ENCODE results near the gene PIP4K2A.
"Not testable (repeated sequence)": the region's sequence is repeated elsewhere in the genome, so short reads cannot be mapped to it uniquely, and the experiment has no call there.

Gene PIP4K2A

DNA sequence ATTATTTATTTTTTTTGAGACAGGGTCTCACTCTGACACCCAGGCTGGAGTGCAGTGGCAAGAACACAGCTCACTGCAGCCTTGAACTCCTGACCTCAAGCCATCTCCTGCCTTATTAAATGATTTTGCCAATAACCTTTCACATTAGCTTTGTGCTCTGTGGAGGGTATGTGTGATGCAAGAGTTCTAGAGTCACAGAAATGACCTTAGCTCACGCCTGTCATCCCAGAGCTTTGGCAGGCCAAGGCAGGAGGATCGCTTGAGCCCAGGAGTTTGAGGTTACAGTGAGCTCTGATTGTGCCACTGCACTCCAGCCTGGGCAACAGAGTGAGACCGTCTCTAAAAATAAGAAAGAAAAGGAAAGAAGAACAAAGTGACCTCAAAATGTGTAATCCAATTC, 4.3 kb upstream of the PIP4K2A start:
- not testable (repeated sequence) for DNase-seq

DNA sequence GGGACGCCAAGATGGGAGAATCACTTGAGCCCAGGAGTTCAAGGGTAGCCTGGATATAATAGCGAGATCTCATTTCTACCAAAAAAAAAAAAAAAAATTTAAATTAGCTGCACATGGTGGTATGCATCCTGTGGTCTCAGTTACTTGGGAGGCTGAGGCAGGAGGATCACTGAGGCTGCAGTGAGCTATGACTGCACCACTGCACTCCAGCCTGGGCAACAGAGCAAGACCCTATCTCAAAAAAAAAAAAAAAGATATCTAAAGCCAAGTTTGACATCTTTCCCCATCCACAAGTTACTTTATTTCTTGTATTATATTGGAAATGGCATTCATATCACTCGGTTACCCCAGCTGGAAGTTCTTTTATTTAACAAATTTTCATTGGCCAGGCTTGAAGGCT, 3.4 kb upstream of the PIP4K2A start:
- DNase-seq = no peak

DNA sequence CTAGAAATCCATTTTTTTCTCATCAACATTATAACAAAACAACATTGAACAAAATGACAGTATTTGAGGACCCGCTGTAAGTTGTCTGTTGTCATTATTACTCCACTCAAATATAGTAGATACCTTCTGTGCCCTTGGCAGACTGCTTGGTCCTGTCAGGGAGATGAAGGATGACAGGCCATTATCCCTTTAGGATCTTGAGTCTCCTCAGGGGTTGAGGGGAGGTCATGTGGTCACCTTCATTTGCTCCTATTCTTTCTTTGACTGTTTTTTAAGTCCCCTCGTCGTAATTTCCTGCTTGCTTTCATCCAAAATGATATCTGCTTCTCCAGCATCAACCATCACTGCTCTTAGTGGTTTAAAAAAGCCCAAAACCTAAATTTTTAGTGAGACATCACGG, 2.6 kb upstream of the PIP4K2A start:
- DNase-seq = no peak

DNA sequence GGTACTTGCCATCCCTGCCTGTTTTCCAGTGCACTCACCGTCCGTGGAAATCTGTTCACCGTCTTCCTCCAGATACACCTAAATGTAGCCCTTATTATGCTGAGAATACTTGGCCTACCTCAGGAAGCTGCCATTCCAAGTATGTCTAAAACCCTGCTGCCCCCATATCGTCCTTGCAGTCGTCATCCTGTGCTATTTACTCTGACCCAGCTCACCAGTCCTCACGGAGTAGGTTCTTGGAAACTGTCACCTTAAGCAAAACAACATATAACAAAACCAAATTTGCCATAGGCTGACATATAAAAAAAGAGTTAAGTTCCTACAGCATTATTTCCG, 880 bp upstream of the PIP4K2A start:
- no peak for DNase-seq

DNA sequence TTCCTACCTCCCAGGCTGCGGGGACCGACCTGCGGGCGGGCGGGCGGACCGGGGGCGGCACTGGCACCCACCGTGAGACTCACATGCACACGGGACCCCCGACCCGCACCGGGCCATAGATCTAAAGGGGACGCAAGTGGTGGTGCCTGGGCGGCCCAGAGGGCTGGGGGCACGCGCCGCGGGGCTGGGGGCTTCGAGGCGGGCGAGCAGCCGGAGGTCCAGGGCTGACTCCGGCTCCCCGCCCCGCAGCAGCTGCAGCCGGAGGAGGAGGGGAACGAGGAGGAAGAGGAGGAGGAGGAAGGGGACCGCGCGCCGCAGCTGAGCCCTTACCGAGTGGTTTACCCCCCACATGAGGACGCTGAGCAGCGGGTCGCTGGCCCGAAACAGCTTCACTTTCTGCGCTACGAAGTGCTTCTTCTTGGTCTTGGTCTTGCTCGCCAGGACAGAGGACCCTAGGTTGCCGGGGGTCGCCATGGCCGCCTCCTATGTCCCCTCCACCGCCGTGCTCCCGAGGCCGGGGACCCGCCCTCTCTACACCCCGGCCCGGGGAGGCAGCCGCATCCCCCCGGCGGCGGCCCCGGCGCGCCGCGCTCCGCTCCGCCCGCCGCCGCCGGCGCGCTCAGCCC, 412 bp downstream of the PIP4K2A start:
- DNase-seq = peak; percentile 31

DNA sequence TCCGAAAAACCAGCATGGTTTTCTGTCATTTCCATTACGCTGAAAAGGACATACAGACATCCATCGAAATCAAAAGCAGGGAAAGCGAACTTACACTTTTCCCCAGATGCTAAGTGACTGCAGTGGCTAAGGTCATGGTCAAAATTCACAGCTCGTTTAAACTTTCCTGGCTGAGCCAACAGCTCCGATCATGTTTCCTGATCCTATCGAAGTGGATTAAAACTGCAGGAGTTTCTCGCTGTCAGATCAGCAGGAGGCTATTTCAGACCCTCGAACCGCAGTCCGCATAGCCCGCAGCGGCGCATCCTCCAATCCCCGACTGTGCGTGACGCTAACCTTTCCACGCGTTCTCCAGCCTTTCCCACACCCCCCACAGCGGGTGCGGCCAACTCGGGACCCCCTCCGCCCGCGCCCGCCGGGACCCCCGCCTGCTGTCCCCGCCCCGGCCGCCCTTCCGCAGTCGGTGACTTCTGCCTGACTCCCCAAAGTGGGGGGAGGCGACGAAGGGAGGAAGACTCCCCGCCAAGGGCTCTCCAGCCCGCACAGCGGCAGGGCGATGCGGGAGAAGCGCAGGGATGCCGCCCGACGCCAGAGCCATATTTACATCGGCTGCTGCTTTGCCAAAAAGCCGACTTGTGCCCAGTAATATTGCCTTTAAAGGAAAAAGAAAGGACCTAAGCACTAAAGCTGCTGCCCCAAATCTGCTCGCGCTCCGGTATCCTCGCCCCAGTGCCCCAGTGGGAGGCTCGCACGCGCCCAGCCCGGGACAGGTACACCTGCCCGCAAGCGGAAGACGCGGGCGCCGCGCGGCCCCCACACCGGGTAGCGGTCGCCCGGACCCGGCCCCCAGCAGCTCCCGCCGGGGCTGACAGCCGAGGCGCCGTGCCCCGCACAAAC, 1.2 kb downstream of the PIP4K2A start:
- DNase-seq = peak; percentile 29

DNA sequence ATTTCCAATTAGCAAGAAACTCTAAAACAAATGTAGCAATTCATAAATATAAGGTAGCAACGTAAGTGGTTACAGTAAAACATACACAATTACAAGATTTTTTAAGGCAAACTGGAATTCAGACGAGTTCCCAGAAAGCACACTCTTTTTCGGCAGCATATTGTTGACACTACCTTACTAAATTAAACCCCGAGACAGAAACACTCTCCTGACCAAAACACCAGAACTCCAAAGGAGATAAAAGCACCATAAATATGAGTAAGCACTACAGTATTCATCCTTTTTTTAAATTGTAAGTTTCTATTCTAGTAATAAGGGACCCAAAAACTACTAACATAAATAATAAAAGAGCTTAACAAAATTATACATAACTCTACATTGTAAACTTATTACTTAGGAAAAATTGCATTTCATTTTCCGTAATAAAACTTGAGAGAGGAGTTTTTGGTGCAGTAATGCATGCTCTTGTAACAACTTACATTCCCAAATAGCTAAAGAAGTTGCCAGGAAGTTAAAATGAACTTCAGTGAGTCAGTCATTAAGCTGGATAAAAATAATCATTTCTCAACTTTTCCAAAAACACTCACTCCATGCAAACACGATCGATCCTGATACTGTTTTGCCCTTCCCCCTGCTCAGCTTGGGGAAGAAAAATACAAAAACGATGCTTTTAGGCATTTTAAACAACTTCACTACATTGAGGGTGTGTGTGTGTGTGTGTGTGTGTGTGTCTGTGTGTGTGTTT, 2.0 kb downstream of the PIP4K2A start:
- no peak for DNase-seq

DNA sequence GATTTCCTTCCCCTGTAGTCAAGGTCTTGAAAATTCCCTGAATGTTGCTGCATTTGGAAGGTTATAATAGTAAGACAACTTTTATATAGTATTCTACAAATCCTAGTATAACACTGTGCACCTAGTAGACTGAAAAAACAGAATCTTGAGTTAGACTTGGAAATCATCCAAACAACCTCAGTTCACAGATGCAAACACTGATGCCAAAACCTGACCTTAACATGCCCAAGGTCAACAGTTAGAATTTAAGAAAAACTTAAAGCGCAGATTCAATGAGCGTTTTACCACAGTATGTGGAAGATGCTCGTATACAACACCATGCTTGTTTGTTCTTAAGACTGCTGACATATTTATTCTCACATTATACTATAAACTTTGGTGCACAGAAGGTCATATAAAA, 3.0 kb downstream of the PIP4K2A start:
- DNase-seq = no peak

- no peak for DNase-seq
These were observed 4.1 kb downstream of the PIP4K2A start for GRCh38 chr10:22710139-22710745.

GRCh38 chr10:22708772-22709171, 5.6 kb downstream of the PIP4K2A start:
- DNase-seq = no peak

DNA sequence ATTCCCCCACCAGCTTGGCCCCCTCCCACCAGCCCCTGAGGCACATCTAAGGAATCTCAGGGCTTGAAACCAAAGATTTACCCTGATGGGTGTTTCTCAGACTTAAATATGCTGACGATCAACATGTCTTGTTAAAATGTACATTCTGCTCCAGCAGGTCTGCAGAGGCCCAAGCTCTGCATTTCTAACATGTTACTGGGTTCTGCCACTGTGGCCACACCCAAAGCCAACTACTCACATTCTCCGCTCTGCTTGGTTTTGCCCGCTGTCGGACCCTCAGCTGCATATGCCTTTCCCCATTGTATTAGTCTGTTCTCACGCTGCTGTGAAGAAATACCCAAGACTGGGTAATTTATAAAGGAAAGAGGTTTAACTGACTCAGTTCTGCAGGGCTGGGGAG, 8.9 kb downstream of the PIP4K2A start:
- no peak for DNase-seq

DNA sequence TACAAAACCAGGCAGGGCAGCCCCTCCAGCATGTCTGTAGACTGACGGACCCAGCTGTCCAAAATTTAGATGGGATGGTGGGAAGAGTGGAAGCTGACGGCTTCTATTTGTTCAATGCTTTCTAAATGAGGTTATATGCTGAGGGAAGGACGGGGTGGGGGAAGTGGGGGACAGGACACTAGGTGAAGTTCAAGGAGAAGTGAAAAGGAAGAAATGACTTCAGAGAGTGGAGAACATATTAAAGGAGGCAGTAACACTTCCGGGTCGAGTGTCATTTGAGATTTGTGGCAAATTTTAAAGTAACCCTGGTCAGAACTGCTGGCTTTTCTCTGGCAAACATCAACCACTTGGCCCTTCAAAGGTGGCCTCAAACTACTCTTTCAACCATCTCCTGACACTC, 9.4 kb downstream of the PIP4K2A start:
- no peak for DNase-seq

DNA sequence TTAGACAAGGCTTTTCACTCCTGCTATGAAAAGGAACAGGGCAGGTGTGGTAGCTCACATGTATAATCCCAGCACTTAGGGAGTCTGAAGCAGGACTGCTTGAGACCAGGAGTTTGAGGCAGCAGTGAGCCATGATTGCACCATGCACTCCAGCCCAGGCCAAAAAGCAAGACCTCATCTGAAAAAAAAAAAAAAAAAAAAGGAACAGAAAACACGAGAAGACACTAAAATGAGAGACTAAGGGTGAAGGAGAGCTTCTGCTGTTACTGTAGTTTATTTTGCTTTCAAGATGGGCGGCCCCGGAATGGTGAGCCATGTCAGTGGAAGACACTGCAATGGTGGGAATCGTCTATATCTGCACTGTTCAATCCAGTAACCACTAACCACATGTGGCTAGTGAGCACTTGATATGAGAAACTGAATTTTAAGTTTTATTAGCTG, 9.9 kb downstream of the PIP4K2A start:
- no peak for DNase-seq

GRCh38 chr10:22702348-22702747, 12.0 kb downstream of the PIP4K2A start:
- DNase-seq = no peak

GRCh38 chr10:22701132-22701826, 13.1 kb downstream of the PIP4K2A start:
- DNase-seq = no peak

DNA sequence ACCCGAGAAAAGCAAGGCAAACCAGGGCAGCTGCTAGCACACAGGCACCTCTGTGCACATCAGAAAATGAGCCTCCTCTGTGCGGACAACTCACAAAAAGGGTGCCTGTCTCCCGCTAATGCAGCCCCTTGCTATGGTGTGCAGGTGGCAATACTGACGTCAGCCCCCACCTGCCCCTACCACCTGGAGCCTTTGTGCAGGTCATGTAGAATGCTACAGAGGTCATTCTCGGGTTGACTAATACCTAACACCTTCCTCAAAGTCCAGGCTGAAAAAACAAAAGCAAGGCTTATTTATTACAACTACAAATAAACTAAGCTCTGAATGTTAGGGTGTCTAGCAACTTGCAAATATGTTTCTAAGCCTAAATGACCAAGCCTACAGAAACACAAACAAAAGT, 13.9 kb downstream of the PIP4K2A start:
- no peak for DNase-seq

DNA sequence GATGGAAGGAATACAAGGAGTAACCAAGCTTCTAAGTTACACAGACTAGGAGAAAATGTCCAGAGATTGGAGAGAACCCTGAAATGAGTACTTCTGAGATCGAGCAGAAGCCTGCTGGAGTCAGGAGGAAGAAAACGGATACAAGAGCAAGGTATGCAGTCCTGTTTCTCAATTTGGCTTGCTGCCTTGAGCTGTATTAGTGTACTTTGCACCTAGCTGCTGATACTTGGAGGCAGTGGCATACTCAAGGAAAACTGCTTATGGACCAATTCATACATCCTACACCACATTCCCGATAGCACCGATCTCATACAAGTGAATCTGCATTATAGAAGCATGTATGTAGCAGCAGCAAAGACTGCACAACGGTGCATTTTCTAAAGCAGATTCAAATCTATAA, 14.4 kb downstream of the PIP4K2A start:
- DNase-seq = no peak

DNA sequence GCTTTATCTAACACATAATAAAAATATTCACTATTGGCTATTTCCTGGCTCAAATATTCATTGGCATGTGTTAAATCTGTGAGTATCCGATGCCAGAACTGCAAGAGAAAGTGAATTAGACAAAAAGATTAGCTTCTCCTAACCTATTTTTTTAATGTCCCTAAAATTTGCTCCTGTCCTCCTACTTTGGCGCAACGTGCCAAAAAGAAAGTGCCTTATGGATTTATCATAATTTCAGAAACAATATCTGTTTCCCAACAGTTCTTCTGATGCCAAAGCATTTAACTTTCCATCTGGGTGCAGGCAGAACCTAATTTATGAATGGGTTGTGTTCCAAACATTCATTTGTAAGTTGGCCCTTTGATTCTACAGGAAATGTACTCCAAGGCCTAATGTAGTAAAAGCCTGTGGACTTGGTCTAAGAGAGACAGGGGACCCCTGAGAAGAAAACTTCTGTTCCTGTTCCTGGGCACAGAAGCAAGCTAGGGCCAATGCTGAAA, 15.4 kb downstream of the PIP4K2A start:
- DNase-seq = no peak

- no peak for DNase-seq
These were observed 16.6 kb downstream of the PIP4K2A start for GRCh38 chr10:22697800-22698199.

GRCh38 chr10:22697101-22697500, 17.3 kb downstream of the PIP4K2A start:
- DNase-seq = no peak

DNA sequence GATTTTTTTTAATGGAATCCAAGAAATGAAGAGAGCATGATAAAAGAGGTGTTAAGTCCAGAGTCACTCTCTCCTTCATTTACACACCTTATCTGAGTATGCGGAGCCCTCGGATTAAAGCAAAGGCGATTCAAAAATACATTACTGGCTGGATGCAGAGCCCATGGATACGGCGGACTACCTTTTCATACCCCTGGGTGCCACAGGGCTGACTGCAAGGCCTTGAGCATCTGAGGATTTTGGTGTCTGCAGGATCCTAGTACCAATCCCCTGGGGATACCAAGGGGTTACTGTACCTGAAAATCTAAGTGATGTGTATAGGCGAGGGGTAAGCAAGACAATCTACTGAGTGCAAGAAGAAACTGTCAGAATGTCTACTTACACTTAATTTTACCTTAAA, 20.5 kb downstream of the PIP4K2A start:
- DNase-seq = no peak

- no peak for DNase-seq
These were observed 21.0 kb downstream of the PIP4K2A start for GRCh38 chr10:22693371-22693784.
